Right ventricle myocardium superior (tissue), 1 donor: Measurements from ENCODE around the gene SERPINB1. TPM values are rescaled to one million over a fixed set of nuclear protein-coding genes. Genes with fewer than 3 reads are reported as not detected.

Source experiments
- ATAC-seq: fragments of 200-7000 bp; cut with Tn5 transposase; one replicate; pipeline ENCODE4 v1.9.1; 2020; ENCODE audit warnings: mild to moderate bottlenecking; ENCODE audit not compliant: poor library complexity
- DNase-seq: peaks from one replicate; pipeline ENCODE4 v3.0.0-alpha.2; 2020
- intact Hi-C: fragments of 100-400 bp; cut with DNase I; formaldehyde crosslinking; loops from one replicate; pipeline ENCODE4 v1.11.2; 2022
- total RNA-seq: library from RNA; stranded (reverse); fragmentation: NEBNext Ultra II Directional; extraction: Animal tissue kit (Norgen Biotek cat#: 25700); gene quantifications from one replicate; pipeline ENCODE4 v1.2.1, GENCODE V29; 2021
- donor health status: DM: no; HTN: yes; CAD: no; lungs with severe emphysema.

Gene SERPINB1
- total RNA-seq, 1 donor from 2014 or later, result 25.3 TPM

GRCh38 chr6:2827142-2827541 is 14.5 kb downstream of the SERPINB1 start:
- intact Hi-C loops, result loop anchor here (5.0 kb wide), 1 partner anchor 35 kb away; no protein-coding TSS in a partner anchor
- DNase-seq, result no peak
- peak; percentile 60 for ATAC-seq

GRCh38 chr6:2826131-2826530 is 15.5 kb downstream of the SERPINB1 start:
- intact Hi-C loops, result loop anchor here (5.0 kb wide), 1 partner anchor 34 kb away; no protein-coding TSS in a partner anchor
- ATAC-seq (no peak), DNase-seq (no peak)

GRCh38 chr6:2823104-2823850 is 18.4 kb downstream of the SERPINB1 start:
- intact Hi-C loops, result no loop called here
- DNase-seq (no peak), ATAC-seq (no peak)

DNA sequence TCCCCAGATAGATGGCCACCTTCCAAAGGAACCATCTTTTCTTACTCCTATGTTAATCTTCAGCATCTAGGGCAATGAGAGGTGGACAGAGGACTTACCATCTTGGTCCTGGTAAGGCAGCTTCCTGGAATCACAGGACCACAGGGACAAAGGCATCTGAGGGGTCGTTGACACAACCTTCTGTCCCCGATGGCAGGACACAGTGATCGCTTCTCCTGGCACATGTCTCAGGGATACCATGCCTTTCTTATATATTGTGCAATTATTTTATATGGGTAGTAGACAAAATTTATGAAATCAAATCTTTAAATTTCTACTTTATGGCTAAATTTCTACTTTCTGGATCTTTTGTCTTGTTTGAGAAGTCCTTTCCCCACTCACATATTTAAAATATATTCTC is 20.1 kb downstream of the SERPINB1 start:
- ATAC-seq (no peak), DNase-seq (no peak)
- intact Hi-C loops, result no loop called here

- DNase-seq, result no peak
- intact Hi-C loops, result no loop called here
- no peak for ATAC-seq
Observed at GRCh38 chr6:2820415-2820814, 21.2 kb downstream of the SERPINB1 start.

- no peak for DNase-seq
- no peak for ATAC-seq
- intact Hi-C loops, result no loop called here
Observed at GRCh38 chr6:2819978-2820377, 21.7 kb downstream of the SERPINB1 start.

- DNase-seq (no peak), ATAC-seq (peak; percentile 38)
- intact Hi-C loops, result no loop called here
Observed at GRCh38 chr6:2819115-2819514, 22.5 kb downstream of the SERPINB1 start.

DNA sequence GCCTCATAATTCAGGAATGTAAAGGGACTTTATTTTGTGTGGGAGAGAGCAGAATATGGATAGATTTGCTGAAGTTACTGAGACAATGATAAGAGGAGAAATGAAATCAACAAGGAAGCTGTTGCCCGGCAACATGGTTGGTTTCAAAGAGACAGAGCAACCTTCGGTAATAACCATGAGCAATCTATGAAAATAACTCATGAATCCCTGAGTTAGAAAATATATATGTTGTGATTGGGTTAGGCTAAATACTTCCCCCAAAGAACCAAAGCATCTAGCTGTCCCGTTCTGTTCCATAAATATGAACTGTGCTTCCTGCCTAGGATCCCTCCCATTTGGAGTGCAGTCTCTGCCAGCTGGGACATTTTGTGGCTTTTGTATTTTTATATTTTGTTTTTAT is 23.1 kb downstream of the SERPINB1 start:
- ATAC-seq (peak; percentile 53), DNase-seq (no peak)
- intact Hi-C loops, result no loop called here

DNA sequence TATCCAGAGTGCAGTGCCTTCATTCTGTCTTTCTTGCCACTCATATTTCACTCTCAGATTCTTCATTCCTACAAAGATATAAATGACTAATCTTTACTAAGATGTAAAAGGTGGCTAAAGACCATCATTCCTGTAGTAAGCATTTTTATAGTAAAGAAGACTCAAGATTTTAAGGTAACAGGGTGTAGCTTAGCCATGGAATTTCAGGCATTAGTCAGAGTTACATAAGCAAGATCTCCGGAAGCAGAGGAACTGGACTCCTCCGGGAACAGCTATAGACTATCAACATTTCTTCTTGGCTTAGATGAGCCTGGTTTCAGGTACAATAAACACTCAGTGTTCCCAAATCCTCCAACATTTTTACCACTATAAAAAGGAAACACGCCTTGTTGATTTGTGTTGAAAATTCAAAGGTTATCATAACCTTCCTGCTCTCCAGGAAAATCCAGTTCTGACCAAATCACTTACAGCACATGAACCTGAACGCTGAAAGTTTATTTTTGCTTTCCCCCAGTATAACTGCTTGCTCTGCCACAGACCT is 23.7 kb downstream of the SERPINB1 start:
- ATAC-seq (peak; percentile 77), DNase-seq (no peak)
- intact Hi-C loops, result no loop called here

DNA sequence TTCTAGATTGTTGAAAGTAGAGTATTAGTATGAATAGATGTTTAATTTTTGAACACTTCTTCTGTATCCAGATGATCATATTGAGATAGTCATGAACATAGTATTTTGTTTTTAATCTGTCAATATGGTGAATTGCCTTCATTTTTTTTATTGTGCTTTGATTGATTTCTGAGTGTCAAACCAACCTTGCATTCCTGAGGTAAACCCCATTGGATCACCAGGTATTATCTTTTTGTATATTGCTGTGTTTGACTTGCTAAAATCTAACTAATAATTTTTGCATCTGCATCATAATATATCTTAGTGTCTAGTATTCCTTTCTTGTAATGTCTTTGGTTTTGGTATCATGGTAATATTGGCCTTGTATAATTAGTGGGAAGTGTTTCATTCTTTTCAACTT is 25.5 kb downstream of the SERPINB1 start:
- no peak for DNase-seq
- intact Hi-C loops, result no loop called here
- ATAC-seq, result no peak

GRCh38 chr6:2812695-2813094 is 29.0 kb downstream of the SERPINB1 start:
- intact Hi-C loops, result no loop called here
- DNase-seq (no peak), ATAC-seq (no peak)

GRCh38 chr6:2810092-2810671 is 31.5 kb downstream of the SERPINB1 start:
- ATAC-seq, result peak; percentile 29
- intact Hi-C loops, result no loop called here
- DNase-seq, result no peak

- intact Hi-C loops, result no loop called here
- DNase-seq (no peak), ATAC-seq (no peak)
Observed at GRCh38 chr6:2809015-2809414, 32.6 kb downstream of the SERPINB1 start.

GRCh38 chr6:2807342-2808090 is 34.1 kb downstream of the SERPINB1 start:
- intact Hi-C loops, result no loop called here
- ATAC-seq (no peak), DNase-seq (no peak)

GRCh38 chr6:2806644-2807043 is 35.0 kb downstream of the SERPINB1 start:
- ATAC-seq (no peak), DNase-seq (no peak)
- intact Hi-C loops, result no loop called here

DNA sequence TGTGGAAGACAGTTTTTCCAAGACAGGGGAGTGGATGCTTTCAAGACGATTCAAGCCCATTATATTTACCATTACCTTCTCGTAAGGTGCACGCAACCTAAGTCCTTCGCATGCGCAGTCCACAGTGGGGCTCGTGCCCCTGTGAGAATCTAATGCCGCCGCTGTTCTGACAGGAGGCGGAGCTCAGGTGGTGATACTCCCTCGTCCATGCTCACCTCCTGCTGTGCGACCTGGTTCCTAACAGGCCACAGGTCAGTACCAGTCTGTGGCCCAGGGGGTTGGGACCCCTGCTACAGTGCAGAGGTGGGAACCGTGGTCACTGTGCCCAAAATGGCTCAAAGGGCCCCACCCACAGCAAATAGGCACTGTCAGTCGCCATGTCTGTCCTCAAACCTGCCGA is 36.6 kb downstream of the SERPINB1 start:
- intact Hi-C loops, result no loop called here
- ATAC-seq, result no peak
- DNase-seq, result no peak

GRCh38 chr6:2804516-2804915 is 37.1 kb downstream of the SERPINB1 start:
- DNase-seq, result no peak
- intact Hi-C loops, result no loop called here
- no peak for ATAC-seq

GRCh38 chr6:2803731-2804429 is 37.8 kb downstream of the SERPINB1 start:
- no peak for DNase-seq
- intact Hi-C loops, result no loop called here
- no peak for ATAC-seq

DNA sequence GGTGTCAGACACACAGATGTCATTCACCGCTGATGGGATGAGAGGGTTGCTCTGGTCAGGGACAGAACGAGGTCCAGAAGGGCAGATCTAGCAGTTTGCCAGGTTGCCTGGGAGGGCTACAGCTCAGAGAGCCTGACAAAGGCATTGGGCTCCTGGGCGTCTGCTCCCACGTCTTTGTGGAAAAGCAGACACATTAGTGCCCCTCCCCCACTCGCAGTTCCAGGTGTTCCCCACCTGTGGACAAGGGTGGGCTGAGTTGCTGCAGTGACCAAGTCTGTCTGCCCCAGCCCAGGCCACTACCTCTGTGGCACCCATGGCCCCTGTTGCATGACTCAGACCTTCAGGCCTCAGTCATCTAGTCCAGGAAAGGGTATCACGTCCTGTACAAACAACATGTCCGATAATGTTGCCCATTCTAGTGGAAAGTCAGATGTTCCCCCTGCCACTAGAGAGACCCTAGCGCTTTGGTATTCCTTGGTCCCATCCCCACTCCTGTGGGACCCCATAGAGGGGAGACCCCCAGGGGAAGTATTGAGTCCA is 39.1 kb downstream of the SERPINB1 start:
- no peak for ATAC-seq
- intact Hi-C loops, result no loop called here
- DNase-seq, result no peak
